Activated T-cell treated with anti-CD3 and anti-CD28 coated beads, Interleukin-2, amount 50 U/mL, for 4 hours (primary cell): Measurements from ENCODE around the gene PRSS50. TPM values are rescaled to one million over a fixed set of nuclear protein-coding genes. Genes with fewer than 3 reads are reported as not detected.

Source experiments
- ATAC-seq, 2 donors: fragments of 200-7000 bp; cut with Tn5 transposase; one replicate each; pipeline ENCODE4 v1.10.0; 2021
- DNase-seq: peaks from one replicate; pipeline ENCODE4 v3.0.0-alpha.2; 2020
- H3K27me3 Mint-ChIP-seq: one replicate; pipeline ENCODE4 v1.8.0; 2021; ENCODE audit warnings: low read depth, mixed read lengths
- H3K36me3 Mint-ChIP-seq: one replicate; pipeline ENCODE4 v1.8.0; 2022; ENCODE audit warnings: mixed read lengths; ENCODE audit not compliant: insufficient read depth
- H3K4me1 Mint-ChIP-seq: one replicate; pipeline ENCODE4 v1.8.0; 2021; ENCODE audit warnings: low read depth, mixed read lengths
- H3K4me3 Mint-ChIP-seq: one replicate; pipeline ENCODE4 v1.8.0; 2021; ENCODE audit warnings: mild to moderate bottlenecking, moderate library complexity, mixed read lengths
- H3K9me3 Mint-ChIP-seq: one replicate; pipeline ENCODE4 v1.8.0; 2021; ENCODE audit warnings: mixed read lengths
- total RNA-seq, 3 donors: library from RNA; stranded (reverse); gene quantifications; one replicate each; pipeline ENCODE4 v1.2.1, GENCODE V29; 2021

PRSS50 gene
- total RNA-seq, 3 donors from 2014 or later: not detected

DNA sequence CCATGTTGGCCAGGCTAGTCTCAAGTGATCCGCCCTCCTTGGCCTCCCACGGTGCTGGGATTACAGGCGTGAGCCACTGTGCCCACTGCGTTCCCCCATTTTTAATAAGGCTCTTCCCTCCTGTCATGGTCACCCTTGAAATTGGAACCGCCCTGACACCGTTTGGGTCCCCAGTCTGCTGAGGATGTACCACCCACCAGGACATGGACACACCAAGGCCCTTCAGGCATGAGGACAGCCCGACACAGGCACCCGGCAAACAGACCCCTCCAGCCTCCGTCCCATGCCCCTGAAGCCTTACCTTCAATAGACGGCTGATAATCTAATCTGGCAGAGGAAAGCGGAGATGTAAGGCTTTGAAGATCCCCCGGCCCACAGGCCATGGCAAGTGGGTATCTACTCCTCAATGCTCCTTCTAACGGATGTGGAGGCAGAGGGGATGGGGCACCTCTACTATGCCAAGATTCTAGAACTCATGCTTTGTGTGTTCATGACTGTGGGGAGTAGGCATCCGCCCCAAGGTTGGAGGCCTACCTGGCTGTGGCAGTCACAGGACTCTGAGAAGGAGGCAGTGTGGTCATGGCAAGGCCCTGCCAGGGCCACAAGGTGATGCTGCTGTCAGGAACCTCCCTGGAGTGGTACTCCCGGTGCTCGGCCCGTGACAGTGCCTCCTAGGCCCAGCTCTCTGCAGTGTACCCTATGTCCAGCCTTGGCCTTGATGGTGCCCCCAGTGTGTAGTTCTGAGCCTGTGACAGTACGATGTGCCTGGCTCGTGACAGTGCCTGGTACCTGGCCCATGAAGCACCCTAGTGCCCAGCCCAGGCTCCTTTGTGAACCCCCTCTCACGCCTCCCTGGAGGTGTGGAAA, 18.6 kb upstream of the PRSS50 start:
- Mint-ChIP-seq H3K4me3 (no peak overlapping the region), H3K27me3 (peaks cover 10% of the 10 kb centered on the region), H3K4me1 (no peaks in the 10 kb centered on the region), H3K36me3 (no peaks in the 10 kb centered on the region), H3K9me3 (no peaks in the 10 kb centered on the region)
- DNase-seq: no peak
- ATAC-seq: no peak

DNA sequence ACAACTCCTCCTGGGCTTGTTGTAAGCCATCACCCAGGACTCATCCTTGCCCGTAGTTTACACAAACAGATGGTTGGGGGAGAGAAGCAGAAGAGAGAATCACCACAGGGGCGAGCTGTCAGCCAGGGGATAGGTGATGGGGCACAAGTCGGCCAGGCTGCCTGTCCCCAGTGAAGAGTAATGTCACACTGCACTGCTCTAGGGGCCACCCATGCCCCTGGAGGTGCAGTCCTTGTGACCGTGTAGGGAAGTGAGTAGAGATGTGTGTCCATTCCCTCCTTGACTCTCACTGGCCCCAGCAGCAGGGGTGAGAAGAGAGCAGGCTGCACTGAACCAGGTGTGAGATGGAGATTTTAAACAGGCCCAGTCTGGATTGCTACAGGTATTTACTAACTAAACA, 17.1 kb upstream of the PRSS50 start:
- H3K27me3 Mint-ChIP-seq: peaks cover 10% of the 10 kb centered on the region
- no peak for ATAC-seq
- DNase-seq: no peak
- H3K4me3 Mint-ChIP-seq: no peak overlapping the region
- H3K4me1 Mint-ChIP-seq: no peaks in the 10 kb centered on the region
- no peaks in the 10 kb centered on the region for H3K9me3 Mint-ChIP-seq
- H3K36me3 Mint-ChIP-seq: no peaks in the 10 kb centered on the region

DNA sequence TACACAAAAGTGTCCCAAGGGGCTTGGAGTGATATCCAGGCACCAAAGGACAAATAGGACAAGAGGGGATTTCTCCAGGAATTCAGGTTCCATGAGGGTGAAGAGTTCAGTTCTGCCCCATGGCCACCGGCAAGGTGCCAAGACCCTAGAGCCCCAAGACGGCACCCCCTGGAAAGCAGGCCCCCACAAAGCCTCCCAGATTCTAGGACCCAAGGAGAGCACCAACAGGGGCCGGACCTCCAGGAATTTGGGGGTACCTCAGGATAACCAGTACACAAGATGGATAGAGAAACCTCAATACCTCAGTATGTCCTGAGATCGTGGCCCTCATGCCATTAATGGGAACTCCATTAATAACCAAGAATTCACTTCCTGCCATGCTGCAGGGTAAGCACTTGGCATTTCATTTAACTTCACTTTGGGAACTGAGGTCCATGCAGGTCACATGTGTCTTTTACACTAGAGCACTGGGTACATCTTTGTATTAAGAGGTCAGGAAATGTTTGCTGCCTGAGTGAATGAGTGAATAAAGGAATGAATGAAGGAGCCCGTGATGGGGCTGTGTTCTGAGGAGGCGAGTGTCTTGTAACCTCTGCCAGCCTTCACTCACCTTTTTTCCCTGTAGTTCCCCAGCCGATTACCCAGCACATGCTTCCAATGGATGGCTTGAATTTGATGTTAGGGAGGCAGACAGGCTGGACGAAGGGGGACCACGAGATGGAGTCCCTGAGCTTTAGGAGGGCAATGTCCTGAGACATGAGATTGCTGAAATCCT, 15.5 kb upstream of the PRSS50 start:
- H3K9me3 Mint-ChIP-seq: no peaks in the 10 kb centered on the region
- ATAC-seq: no peak
- H3K36me3 Mint-ChIP-seq: no peaks in the 10 kb centered on the region
- H3K27me3 Mint-ChIP-seq: peaks cover 12% of the 10 kb centered on the region
- no peak for DNase-seq
- H3K4me3 Mint-ChIP-seq: no peak overlapping the region
- H3K4me1 Mint-ChIP-seq: no peaks in the 10 kb centered on the region

DNA sequence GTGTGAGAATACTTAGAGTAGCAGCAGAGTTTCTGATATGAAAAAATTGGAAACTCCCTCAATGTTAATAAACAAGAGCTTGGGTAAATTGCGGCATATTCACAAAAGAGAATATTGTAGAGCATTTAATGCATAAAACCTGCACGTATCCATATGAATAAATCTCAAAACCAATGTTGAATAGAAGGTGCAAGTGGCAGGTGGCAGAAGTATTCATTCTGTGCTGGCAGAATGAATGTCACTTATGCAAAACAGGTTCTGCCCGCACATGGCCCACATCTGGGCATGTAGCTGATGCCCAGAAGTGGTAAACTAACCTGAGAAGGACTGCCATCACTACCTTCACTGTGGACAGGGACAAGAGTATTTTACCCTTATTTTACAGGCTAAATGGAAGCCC, 14.1 kb upstream of the PRSS50 start:
- Mint-ChIP-seq H3K4me1 (no peaks in the 10 kb centered on the region), H3K4me3 (no peak overlapping the region), H3K9me3 (no peaks in the 10 kb centered on the region), H3K27me3 (peaks cover 9% of the 10 kb centered on the region), H3K36me3 (no peaks in the 10 kb centered on the region)
- no peak for DNase-seq
- ATAC-seq: no peak

DNA sequence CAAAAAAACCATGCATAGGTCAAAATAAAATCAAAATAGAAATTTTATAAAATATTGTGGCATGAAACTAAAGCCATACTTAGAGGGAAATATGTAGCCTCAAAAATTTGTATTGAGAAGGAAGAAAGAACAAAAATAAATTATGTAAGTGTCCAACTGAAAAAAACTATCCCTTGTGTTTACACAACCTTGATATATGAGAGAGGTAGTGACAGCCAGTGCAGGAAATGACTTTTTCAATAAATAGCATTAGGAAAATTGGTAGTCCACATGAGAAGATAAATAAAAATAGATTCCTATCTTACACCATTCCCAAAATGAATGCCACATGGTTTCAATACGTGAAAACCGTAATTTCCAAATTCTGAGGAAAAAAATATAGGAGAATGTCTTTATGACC, 13.2 kb upstream of the PRSS50 start:
- H3K9me3 Mint-ChIP-seq: no peaks in the 10 kb centered on the region
- no peaks in the 10 kb centered on the region for H3K4me1 Mint-ChIP-seq
- peaks cover 17% of the 10 kb centered on the region for H3K27me3 Mint-ChIP-seq
- DNase-seq (no peak), ATAC-seq (no peak)
- H3K36me3 Mint-ChIP-seq: no peaks in the 10 kb centered on the region
- H3K4me3 Mint-ChIP-seq: no peak overlapping the region

DNA sequence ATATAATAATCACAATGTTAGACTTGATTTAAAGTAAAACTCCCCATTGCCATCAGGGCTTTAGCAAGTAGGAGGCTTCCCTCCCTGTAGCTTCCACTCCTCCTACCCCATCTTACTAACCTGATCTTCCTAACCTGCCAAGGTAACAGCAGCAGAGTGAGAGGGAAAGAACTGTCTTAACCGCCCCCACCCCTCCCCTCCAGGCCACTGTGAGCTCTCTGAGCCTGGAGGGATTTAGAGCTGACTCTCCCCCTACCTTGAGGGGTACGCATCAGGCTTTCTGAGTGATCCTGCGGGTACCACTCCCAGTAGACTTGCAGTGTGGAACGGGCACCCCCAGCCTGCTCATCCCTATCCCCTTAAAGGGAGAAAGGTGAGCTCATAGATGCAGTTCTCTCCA, 11.4 kb upstream of the PRSS50 start:
- H3K4me3 Mint-ChIP-seq: no peak overlapping the region
- H3K9me3 Mint-ChIP-seq: no peaks in the 10 kb centered on the region
- no peaks in the 10 kb centered on the region for H3K4me1 Mint-ChIP-seq
- DNase-seq (no peak), ATAC-seq (no peak)
- H3K27me3 Mint-ChIP-seq: peaks cover 14% of the 10 kb centered on the region
- H3K36me3 Mint-ChIP-seq: no peaks in the 10 kb centered on the region

DNA sequence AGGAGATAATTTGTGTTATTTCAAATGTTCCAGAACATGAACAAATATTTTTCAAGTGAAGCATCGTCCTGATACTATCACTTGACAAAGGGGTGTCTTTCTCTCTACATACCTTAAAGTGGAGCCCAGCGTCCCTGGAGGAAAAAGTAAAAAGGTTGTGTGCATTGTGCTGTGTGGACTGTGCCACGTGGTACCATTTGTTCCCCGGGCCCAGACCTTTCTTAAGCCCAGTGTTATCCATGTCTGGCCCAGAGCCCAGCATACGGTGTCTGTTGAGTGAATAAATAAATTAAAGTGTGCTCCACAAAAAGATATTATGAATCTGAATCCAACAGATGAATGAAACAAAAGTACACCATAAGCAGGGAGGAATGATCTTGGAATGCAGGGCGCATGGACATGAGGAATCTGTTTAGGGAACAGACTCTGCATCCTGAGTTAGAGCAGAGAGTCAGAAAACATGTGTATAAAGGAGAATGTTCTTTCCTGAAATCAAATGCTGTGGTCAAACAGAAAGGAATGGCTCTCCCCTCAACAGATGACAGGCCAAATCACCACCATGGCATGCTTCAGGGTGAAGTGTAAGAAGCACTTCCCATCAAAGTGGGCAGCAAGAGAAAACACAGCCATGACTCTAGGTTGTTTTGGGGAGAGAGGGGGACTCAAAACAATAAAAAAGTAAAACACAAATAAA, 8.1 kb upstream of the PRSS50 start:
- peaks cover 3% of the 10 kb centered on the region for H3K4me1 Mint-ChIP-seq
- no peak for ATAC-seq
- no peak overlapping the region for H3K4me3 Mint-ChIP-seq
- no peaks in the 10 kb centered on the region for H3K9me3 Mint-ChIP-seq
- no peak for DNase-seq
- peaks cover 14% of the 10 kb centered on the region for H3K27me3 Mint-ChIP-seq
- H3K36me3 Mint-ChIP-seq: no peaks in the 10 kb centered on the region

DNA sequence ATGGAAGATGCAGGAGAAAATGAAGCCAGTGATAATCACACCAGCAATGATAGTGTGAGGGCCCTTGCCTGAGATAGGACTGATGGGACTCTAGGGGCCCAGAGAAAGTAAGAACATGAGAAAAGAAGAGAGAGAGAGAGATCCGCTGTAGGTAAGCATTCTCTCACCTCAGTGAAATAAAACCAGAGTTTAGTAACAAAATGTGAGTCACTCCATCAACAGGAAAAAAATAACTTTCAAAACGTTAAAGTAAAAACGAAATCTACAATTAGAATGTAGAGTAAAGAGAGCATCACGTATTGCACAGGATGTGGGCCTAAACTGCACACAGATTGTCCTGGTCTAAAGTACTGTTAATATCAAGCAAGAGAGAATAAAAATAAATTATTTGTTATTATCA, 6.8 kb upstream of the PRSS50 start:
- peak in 1 of 2 donors; percentile 46 for ATAC-seq
- H3K9me3 Mint-ChIP-seq: no peaks in the 10 kb centered on the region
- no peak overlapping the region for H3K4me3 Mint-ChIP-seq
- H3K4me1 Mint-ChIP-seq: peaks cover 3% of the 10 kb centered on the region
- peaks cover 13% of the 10 kb centered on the region for H3K27me3 Mint-ChIP-seq
- no peaks in the 10 kb centered on the region for H3K36me3 Mint-ChIP-seq
- no peak for DNase-seq

DNA sequence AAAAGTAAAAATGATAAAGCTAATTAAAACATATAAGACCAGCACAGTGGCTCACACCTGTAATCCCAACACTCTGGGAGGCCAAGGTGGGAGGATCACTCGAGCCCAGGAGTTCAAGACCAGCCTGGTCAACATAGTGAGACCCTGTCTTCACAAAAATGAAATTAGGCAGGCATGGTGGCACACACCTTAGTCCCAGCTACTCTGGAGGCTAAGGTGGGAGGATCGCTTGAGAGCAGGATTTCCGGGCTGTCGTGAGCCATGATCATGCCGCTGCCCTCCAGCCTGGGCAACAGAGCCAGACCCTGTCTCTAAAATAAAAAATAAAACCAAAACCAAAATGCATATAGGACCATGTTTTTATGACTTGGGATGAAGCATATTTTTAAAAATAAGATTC, 4.8 kb upstream of the PRSS50 start:
- Mint-ChIP-seq H3K27me3 (peaks cover 22% of the 10 kb centered on the region), H3K9me3 (no peaks in the 10 kb centered on the region), H3K36me3 (no peaks in the 10 kb centered on the region), H3K4me1 (peaks cover 3% of the 10 kb centered on the region), H3K4me3 (no peak overlapping the region)
- DNase-seq (no peak), ATAC-seq (no peak)

DNA sequence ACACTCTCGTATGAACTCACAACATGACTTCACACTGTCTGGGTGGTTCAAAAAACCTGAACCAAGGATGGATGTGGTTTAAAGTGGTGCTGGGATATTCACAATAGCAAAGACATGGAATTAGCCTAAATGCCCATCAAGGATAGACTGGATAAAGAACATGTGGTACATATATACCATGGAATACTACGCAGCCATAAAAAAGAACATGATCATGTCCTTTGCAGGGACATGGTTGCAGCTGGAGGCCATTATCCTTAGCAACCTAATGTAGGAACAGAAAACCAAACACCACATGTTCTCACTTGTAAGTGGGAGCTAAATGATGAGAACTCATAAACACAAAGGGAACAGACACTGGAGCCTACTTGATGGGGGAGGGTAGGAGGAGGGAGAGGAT, 3.3 kb upstream of the PRSS50 start:
- Mint-ChIP-seq H3K36me3 (no peaks in the 10 kb centered on the region), H3K27me3 (peaks cover 21% of the 10 kb centered on the region), H3K4me1 (peaks cover 3% of the 10 kb centered on the region), H3K9me3 (no peaks in the 10 kb centered on the region), H3K4me3 (no peak overlapping the region)
- DNase-seq (no peak), ATAC-seq (no peak)

DNA sequence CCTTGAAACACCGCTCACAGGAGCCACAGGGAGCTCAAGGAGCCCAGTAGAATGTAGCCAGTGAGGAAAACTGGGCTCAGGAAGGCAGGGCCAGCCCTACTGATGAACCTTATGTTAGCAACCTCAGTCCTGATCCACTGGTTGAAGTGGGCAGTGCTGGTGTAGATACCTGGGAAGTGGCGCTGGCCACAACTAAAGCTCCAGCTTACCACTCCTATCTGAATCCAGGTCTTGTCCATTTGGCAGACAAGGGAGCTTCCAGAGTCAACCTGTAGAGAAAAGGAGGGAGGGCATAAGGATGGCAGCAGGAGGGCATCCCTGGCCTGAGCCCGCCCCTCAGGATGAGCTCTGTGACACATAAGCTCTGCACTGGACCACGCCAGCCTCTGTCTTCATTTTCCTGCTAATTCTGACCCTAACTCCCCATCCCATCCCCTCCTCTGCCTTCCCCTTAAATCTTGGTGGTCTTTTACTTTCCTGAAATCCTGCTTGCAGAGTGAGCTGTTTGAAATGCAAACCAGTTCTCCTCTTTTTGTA, 2.1 kb upstream of the PRSS50 start:
- Mint-ChIP-seq H3K4me3 (no peak overlapping the region), H3K9me3 (no peaks in the 10 kb centered on the region), H3K27me3 (peaks cover 18% of the 10 kb centered on the region), H3K4me1 (peaks cover 3% of the 10 kb centered on the region), H3K36me3 (no peaks in the 10 kb centered on the region)
- no peak for ATAC-seq
- no peak for DNase-seq

DNA sequence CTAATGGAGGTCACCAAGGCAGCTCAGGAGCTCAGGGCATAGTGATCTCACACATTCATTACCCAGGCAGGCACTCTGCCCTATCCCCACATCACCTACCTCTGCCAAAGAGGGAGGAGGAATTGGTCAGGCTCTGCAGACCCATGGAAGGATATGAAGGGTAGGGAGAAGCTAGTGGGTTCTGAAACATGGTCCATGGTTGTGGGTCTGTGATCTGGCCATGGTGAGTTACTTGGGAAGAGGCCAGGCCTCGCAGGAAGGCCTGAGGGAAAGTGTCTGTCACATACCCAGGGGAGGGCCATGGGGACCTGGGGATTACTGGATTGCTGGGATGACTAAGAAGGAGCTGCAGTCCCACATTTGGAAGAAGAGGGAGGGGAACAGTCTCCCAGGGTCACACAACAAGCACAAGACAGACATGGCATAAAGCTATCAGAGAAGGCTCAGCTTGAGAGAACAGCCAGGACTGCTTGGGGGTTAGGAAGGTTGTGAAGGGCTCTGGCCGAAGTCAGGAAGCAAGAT, 1.4 kb upstream of the PRSS50 start:
- Mint-ChIP-seq H3K27me3 (peaks cover 18% of the 10 kb centered on the region), H3K36me3 (no peaks in the 10 kb centered on the region), H3K4me3 (no peak overlapping the region), H3K4me1 (peaks cover 3% of the 10 kb centered on the region), H3K9me3 (no peaks in the 10 kb centered on the region)
- ATAC-seq (no peak), DNase-seq (no peak)

DNA sequence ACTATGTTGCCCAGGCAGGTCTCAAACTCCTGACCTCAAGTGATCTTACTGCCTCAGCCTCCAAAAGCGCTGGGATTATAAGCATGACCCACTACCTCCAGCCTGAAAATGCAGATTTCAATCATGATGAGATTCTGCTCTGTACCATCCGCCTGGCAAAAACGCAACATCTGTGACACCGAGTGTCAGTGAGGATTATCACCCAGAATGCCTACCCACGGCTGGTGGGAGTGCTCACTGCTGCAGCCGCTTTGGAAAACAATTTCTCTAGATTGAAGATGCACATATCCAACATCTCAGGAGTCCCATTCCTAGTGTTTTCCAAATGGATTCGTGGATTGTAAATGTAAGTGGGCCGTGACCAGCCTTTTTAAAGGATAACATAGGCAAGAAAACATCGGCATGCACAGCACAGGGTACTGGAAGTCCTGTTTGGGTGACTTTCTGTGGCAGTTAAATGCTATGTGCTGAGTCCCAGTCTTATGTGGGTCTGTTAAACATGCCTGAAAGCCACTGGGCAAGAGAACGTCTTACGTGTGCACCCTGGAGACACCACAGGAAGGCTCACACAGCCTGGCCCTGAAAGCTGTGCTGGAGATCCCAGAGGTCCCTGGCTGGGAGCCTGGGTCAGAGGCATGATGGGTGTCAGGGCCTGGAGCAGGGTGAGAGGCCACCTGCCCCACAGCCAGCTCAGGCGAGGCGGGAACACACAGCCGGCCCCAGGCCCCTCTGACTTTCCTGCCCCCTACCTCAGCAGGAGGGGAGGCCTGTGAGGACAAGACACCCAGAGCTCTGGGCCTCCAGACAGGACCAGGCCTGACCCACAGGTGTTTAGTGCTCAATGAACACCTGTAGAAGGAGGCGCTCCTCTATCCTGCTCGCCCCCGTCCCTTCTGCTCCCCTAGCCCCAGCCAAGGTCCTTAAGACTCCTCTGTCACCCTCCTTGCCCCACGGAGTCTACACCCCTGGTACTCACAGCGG, 918 bp downstream of the PRSS50 start:
- DNase-seq (no peak), ATAC-seq (no peak)
- Mint-ChIP-seq H3K36me3 (no peaks in the 10 kb centered on the region), H3K4me3 (no peak overlapping the region), H3K4me1 (no peaks in the 10 kb centered on the region), H3K9me3 (no peaks in the 10 kb centered on the region), H3K27me3 (peaks cover 15% of the 10 kb centered on the region)
